SU-DHL-6 (cell line): Measurements from ENCODE around the gene HSPA12B.

Experiments
- CTCF ChIP-seq: fragments of 200-600 bp; sonication (generic); IDR thresholded peaks from one replicate; pipeline ENCODE4 v1.5.1; 2017; ENCODE audit warnings: antibody characterized with exemption, mild to moderate bottlenecking, low read length, moderate library complexity; ENCODE audit not compliant: insufficient read depth, poor library complexity, severe bottlenecking
- EZH2phosphoT487 ChIP-seq: fragments of 200-600 bp; sonication (generic), shearing (Covaris generic); conservative IDR thresholded peaks from 2 replicates; pipeline ENCODE4 v1.6.1; 2018; ENCODE audit warnings: mild to moderate bottlenecking, antibody characterized with exemption, low read length, moderate library complexity, mixed read lengths

- TF ChIP-seq CTCF (no peak), EZH2phosphoT487 (no peak)
Observed at GRCh38 chr20:3712279-3712873, 20.1 kb upstream of the HSPA12B start, which contains the start of gene SIGLEC1.
